Measurements from ENCODE around the gene F2RL2. TPM values are rescaled to one million over a fixed set of nuclear protein-coding genes. Genes with fewer than 3 reads are reported as not detected.

F2RL2 gene
- total RNA-seq, 2 experiments from 2014 or later: not detected

DNA sequence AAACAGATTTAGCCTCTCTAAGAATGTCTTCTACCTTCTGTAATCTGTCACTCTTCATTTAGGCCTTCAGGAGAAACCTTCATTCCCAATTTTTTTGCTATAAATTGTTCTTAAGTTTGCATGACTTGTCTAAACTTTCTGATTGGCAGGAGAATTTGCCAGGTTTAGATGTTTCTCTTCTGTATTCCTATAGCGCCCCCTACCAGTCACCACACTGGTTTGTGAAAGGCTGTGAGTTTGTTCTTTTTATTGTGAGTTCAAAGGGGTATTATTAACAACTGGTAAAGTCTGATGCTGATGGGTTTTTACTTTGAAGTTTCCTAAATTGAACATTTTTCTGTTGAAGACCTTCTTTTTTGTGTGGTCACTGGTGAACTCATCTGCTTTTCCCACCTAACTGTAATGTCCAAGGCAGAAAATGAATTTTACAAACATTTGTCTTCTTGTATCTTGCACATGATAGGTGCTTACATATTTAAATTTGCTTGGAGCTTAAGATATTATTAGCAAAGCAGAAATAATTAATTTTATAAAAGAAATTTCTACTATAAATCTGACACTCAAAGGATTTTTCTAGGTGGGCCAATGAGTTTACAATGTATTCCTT lies 18.4 kb upstream of the F2RL2 start:
- ATAC-seq: peak; percentile 60
- Mint-ChIP-seq H3K36me3 (ENCODE audit: low read depth) (peaks cover 34% of the 10 kb centered on the region), H3K27me3 (no peaks in the 10 kb centered on the region), H3K9me3 (no peaks in the 10 kb centered on the region), H3K4me1 (ENCODE audit: low read depth) (peaks cover 6% of the 10 kb centered on the region), H3K27ac (no peak overlapping the region), H3K4me3 (no peak overlapping the region)
- DNase-seq: peak; percentile 83
- CTCF ChIA-PET: interaction anchor here (0.6 to 2.7 kb wide), 12 partner anchors 9 to 238 kb away, joined by 3 to 14 read pairs (median 3); partner anchors contain the start of gene IQGAP2
- TF ChIP-seq CTCF (IDR thresholded peaks at IDR 0.05): peak; percentile 83
- POLR2A ChIA-PET: no interaction called here
- intact Hi-C loops (cut with micrococcal nuclease): loop anchor here (1.0 kb wide), 1 partner anchor 40 kb away; no protein-coding TSS in a partner anchor

DNA sequence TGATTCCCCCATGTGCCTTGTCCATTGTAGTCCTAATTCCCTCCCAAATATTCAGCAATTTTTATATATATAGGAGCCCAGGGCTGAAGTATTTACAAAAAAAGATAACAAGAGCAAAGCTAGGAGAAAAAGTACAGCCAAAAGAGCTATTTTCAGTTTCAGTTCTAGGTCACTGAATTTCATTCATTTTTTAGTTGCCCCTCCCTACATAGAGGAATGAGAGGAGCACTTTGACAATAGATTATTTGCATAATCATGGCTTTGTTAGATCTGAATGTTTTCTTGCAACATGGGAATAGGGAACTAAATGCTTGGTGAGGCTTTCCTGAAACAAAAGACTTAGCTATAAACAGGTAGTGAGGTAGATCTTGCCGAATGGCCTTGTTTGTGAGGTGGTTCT lies 15.3 kb upstream of the F2RL2 start:
- no peaks in the 10 kb centered on the region for H3K9me3 Mint-ChIP-seq
- ChIA-PET CTCF (interaction anchor here (0.6 to 2.6 kb wide), 7 partner anchors 12 to 136 kb away, joined by 3 to 17 read pairs (median 3); no protein-coding TSS in a partner anchor), POLR2A (interaction anchor here (0.6 kb wide), 1 partner anchor 54 kb away, joined by 3 read pairs; no protein-coding TSS in a partner anchor)
- DNase-seq (no peak), ATAC-seq (no peak)
- intact Hi-C loops (cut with micrococcal nuclease): no loop called here
- H3K27me3 Mint-ChIP-seq: no peaks in the 10 kb centered on the region
- no peak overlapping the region for H3K4me3 Mint-ChIP-seq
- H3K36me3 Mint-ChIP-seq (ENCODE audit: low read depth): peaks cover 25% of the 10 kb centered on the region
- no peak for TF ChIP-seq CTCF (IDR thresholded peaks at IDR 0.05)
- H3K4me1 Mint-ChIP-seq (ENCODE audit: low read depth): peaks cover 6% of the 10 kb centered on the region
- peak overlapping the region; percentile 51 for H3K27ac Mint-ChIP-seq

DNA sequence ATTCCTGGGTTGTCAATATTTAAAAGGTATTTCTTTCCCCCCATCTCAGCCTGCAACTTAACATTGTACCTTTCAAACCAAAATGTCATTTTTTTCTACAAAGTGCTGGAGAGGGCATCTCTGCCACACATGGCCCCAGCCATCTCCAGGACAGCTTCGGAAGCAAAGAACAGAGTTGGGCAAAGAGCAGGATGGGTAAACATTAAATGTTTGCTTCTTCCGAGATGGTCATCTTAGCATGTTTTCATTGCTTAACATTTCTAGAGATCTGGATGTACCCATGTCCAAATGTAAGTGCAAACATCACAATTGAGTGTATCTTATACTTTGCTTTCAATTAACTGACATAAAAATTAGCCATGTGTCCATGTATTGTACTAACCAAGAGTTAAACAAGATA lies 14.3 kb upstream of the F2RL2 start:
- no peak for DNase-seq
- Mint-ChIP-seq H3K36me3 (ENCODE audit: low read depth) (peaks cover 25% of the 10 kb centered on the region), H3K4me1 (ENCODE audit: low read depth) (peaks cover 6% of the 10 kb centered on the region), H3K27me3 (no peaks in the 10 kb centered on the region), H3K9me3 (no peaks in the 10 kb centered on the region), H3K4me3 (no peak overlapping the region), H3K27ac (no peak overlapping the region)
- intact Hi-C loops (cut with micrococcal nuclease): no loop called here
- no peak for ATAC-seq
- POLR2A ChIA-PET: interaction anchor here (1.1 kb wide), 1 partner anchor 36 kb away, joined by 3 read pairs; no protein-coding TSS in a partner anchor
- CTCF ChIA-PET: interaction anchor here (0.9 to 2.6 kb wide), 6 partner anchors 11 to 137 kb away, joined by 3 to 17 read pairs (median 4); no protein-coding TSS in a partner anchor
- no peak for TF ChIP-seq CTCF (IDR thresholded peaks at IDR 0.05)

DNA sequence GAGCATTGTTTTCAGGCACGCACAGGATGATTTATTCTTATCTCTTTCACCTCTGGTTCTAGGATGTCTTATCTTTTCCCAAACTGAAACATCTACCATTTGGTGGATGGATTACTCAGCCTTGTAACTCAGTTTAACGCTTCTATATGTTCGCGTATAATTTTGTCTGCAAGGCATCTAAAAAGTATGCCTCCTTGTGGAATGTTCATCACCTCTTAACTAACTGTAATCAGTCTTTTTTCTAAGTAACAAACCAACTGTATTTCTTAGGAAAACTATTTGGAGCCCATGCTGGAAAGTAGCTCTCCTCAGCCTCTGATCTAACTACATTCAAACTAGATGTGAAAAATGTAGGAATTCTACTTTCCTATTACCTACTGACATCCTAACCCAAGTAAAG lies 11.5 kb upstream of the F2RL2 start:
- H3K27me3 Mint-ChIP-seq: no peaks in the 10 kb centered on the region
- intact Hi-C loops (cut with micrococcal nuclease): no loop called here
- peaks cover 6% of the 10 kb centered on the region for H3K4me1 Mint-ChIP-seq (ENCODE audit: low read depth)
- no peak for TF ChIP-seq CTCF (IDR thresholded peaks at IDR 0.05)
- H3K27ac Mint-ChIP-seq: no peak overlapping the region
- H3K9me3 Mint-ChIP-seq: no peaks in the 10 kb centered on the region
- no peak for DNase-seq
- peaks cover 18% of the 10 kb centered on the region for H3K36me3 Mint-ChIP-seq (ENCODE audit: low read depth)
- ChIA-PET CTCF (interaction anchor here (0.7 kb wide), 1 partner anchor 140 kb away, joined by 3 read pairs; no protein-coding TSS in a partner anchor), POLR2A (no interaction called here)
- H3K4me3 Mint-ChIP-seq: no peak overlapping the region
- no peak for ATAC-seq

GRCh38 chr5:76626738-76627137 lies 3.5 kb upstream of the F2RL2 start:
- H3K27ac Mint-ChIP-seq: peak overlapping the region; percentile 14
- ATAC-seq: peak; percentile 64
- H3K4me3 Mint-ChIP-seq: no peak overlapping the region
- peaks cover 18% of the 10 kb centered on the region for H3K4me1 Mint-ChIP-seq (ENCODE audit: low read depth)
- no peaks in the 10 kb centered on the region for H3K27me3 Mint-ChIP-seq
- H3K36me3 Mint-ChIP-seq (ENCODE audit: low read depth): peaks cover 13% of the 10 kb centered on the region
- TF ChIP-seq CTCF (IDR thresholded peaks at IDR 0.05): no peak
- intact Hi-C loops (cut with micrococcal nuclease): no loop called here
- no peaks in the 10 kb centered on the region for H3K9me3 Mint-ChIP-seq
- POLR2A ChIA-PET: no interaction called here
- CTCF ChIA-PET: interaction anchor here (1.2 to 1.7 kb wide), 3 partner anchors 11 to 25 kb away, joined by 3 to 4 read pairs (median 3); no protein-coding TSS in a partner anchor
- no peak for DNase-seq
